Testis (tissue), 2 donors: Measurements from ENCODE around the gene SND1.

Source experiments
- CTCF ChIP-seq, 3 experiments: fragments of 450-650 bp in 2 of 3; fragments of 200-600 bp in 1 of 3; sonication (generic) in 1 of 3; IDR thresholded peaks; one replicate each; pipeline ENCODE4 v1.5.1; 2016 to 2019; ENCODE audit warnings: antibody characterized with exemption in 3 of 3, mild to moderate bottlenecking in 2 of 3, moderate library complexity in 1 of 3
- POLR2A ChIP-seq: fragments of 450-650 bp; IDR thresholded peaks from one replicate; pipeline ENCODE4 v1.6.1; 2017; ENCODE audit warnings: antibody characterized with exemption, mild to moderate bottlenecking, moderate library complexity

GRCh38 chr7:127893547-127893946 lies 241.6 kb downstream of the SND1 start:
- TF ChIP-seq CTCF (IDR thresholded peaks at IDR 0.05) (no peak), POLR2A (no peak)
